ENCODE data around the gene ACIN1. TPM values are rescaled to one million over a fixed set of nuclear protein-coding genes. Genes with fewer than 3 reads are reported as not detected.
A peak's percentile ranks its signal among the peaks of the same experiment; 100 is the strongest.

ACIN1 gene
- total and polyA plus RNA-seq, 2 of the 13 experiments (the other 11 are each of a cell fraction or from before 2014, with no cell fraction given): 165 to 183 TPM

GRCh38 chr14:23057757-23058653 lies 36.9 kb downstream of the ACIN1 start (continued):
- TF ChIP-seq ZNF503 (CRISPR knock-in tag; IDR thresholded peaks at IDR 0.05): no peak; the same call in 1 of the 2 replicates
- peak; percentile 100; the same call in 1 of the 2 replicates for TF ChIP-seq ZNF512B (CRISPR knock-in tag; IDR thresholded peaks at IDR 0.05; ENCODE audit: borderline replicate concordance)
- TF ChIP-seq KDM6A (CRISPR knock-in tag; IDR thresholded peaks at IDR 0.05; ENCODE audit: low read depth): peak; percentile 21; the same call in 1 of the 2 replicates
- peak; percentile 81 for TF ChIP-seq RBFOX2 (IDR thresholded peaks at IDR 0.05; ENCODE audit: low read depth, low read length)
- no peak for TF ChIP-seq CHD2 (IDR thresholded peaks at IDR 0.05; ENCODE audit: low read depth, low read length)
- no peak for TF ChIP-seq NONO (IDR thresholded peaks at IDR 0.05)
- TF ChIP-seq NONO (CRISPR knock-in tag; conservative IDR thresholded peaks at IDR 0.05): peak; percentile 94
- no peak for TF ChIP-seq ZNF629 (CRISPR knock-in tag; conservative IDR thresholded peaks at IDR 0.05)
- TF ChIP-seq KMT2A (CRISPR knock-in tag; IDR thresholded peaks at IDR 0.05): peak; percentile 89
- TF ChIP-seq MTA3 (CRISPR knock-in tag; IDR thresholded peaks at IDR 0.05): no peak
- peak; percentile 97 for TF ChIP-seq ZNF275 (CRISPR knock-in tag; IDR thresholded peaks at IDR 0.05; ENCODE audit: borderline replicate concordance)
- TF ChIP-seq ZNF142 (CRISPR knock-in tag; IDR thresholded peaks at IDR 0.05): peak; percentile 98
- TF ChIP-seq SNAI1 (CRISPR knock-in tag; IDR thresholded peaks at IDR 0.05; ENCODE audit: borderline replicate concordance): peak; percentile 77; the same call in 1 of the 2 replicates
- peak; percentile 93; the same call in 1 of the 2 replicates for TF ChIP-seq MTA1 (CRISPR knock-in tag; IDR thresholded peaks at IDR 0.05; ENCODE audit: borderline replicate concordance)
- peak; percentile 86 for TF ChIP-seq HOXA9 (CRISPR knock-in tag; IDR thresholded peaks at IDR 0.05; ENCODE audit: borderline replicate concordance)
- no peak for TF ChIP-seq EZH2 (conservative IDR thresholded peaks at IDR 0.05; ENCODE audit: low read depth, low read length)

Data from HepG2 (cell line).